GM19397 (cell line): ENCODE results near the gene SLC5A5.

Experiments
- ATAC-seq: cut with Tn5 transposase; IDR thresholded peaks from one replicate; pipeline ENCODE4 v1.9.1; 2021; ENCODE audit warnings: mild to moderate bottlenecking, moderate library complexity; ENCODE audit not compliant: unreplicated experiment

Gene SLC5A5

DNA sequence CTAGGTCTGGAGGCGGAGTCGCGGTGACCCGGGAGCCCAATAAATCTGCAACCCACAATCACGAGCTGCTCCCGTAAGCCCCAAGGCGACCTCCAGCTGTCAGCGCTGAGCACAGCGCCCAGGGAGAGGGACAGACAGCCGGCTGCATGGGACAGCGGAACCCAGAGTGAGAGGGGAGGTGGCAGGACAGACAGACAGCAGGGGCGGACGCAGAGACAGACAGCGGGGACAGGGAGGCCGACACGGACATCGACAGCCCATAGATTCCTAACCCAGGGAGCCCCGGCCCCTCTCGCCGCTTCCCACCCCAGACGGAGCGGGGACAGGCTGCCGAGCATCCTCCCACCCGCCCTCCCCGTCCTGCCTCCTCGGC, at the start of gene SLC5A5:
Gene SLC5A5 (plus strand): TSS at position 68 of the 373 bp plus-strand sequence. CDS start 375 bp downstream, outside the sequence.
- ATAC-seq: no peak

DNA sequence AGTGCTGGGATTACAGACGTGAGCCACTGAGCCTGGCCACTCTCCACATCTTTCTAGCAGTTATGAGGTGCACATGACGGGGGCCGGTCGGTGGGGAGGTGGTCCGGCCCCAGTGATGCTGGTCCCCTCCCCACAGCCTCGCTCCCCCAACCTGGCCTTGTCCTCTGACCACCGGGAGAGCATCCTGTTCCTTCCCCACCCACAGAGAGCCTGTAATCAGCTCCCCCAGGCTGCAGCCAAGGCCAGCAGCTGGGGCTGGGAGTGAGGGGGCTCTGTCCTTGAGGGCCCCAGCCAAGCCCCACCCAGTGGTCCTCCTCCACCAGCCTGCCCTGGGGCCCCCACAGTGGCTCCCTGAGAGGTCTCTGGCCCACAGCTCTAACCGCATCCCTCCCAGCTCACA, 47.4 kb upstream of the SLC5A5 start:
- no peak for ATAC-seq

DNA sequence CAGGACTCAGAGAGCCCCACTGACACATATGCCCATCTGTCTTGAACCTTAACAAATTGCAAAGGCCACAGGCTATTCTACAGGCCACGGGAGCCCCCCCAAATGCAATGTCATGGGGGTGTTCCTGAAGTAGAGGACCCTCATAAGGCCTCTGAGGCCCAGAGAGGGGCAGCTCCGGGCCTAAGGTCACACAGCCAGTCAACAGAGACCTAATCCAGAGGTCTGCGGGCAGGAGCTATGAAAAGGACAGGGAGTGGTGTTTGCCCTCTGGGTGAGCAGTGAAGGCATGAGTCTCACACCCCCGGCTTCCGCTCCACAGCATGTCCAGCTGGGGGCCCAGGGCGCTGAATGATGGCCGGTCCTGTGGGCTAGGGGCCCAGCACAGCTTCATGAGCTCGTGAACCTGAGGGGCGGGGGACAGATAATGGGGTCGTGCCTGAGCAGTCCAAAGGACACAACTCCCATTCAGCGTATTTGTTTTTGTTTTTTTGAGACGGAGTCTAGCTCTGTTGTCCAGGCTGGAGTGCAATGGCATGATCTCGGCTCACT, 45.2 kb upstream of the SLC5A5 start:
- ATAC-seq: no peak

DNA sequence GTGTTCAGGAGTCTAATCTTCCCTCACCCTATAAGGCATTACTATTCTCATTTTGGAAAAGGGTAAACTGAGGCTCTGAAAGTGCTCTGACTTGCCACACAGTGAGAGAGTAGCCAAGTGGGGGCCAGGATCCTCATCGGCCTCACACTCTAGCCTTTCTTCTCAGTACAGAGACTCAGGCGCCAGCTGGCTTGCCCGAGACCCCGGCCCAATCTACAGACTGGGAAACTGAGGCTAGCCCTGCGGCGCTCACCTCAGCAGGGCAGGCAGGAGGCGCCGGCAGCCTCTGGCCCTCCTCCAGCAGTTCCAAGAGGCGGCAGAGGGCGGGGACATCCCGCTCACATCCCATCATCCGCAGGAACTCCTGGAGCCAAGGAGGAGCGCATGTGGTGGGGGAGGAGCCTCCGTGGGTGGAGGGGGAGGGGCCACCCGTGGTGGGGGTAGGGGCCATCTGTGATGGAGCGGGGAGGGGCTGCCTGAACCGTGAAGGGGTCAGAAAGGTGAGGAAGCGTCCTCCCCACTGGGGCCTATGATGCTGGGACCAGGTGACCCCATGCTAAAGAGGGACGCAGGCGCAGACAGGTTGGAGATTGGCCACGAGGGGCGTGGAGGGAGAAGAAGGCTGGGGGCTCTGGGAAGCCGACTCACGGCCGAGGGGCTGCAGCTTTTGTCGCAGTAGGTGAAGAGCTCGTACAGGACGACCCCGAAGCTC, 41.7 kb upstream of the SLC5A5 start:
- no peak for ATAC-seq

DNA sequence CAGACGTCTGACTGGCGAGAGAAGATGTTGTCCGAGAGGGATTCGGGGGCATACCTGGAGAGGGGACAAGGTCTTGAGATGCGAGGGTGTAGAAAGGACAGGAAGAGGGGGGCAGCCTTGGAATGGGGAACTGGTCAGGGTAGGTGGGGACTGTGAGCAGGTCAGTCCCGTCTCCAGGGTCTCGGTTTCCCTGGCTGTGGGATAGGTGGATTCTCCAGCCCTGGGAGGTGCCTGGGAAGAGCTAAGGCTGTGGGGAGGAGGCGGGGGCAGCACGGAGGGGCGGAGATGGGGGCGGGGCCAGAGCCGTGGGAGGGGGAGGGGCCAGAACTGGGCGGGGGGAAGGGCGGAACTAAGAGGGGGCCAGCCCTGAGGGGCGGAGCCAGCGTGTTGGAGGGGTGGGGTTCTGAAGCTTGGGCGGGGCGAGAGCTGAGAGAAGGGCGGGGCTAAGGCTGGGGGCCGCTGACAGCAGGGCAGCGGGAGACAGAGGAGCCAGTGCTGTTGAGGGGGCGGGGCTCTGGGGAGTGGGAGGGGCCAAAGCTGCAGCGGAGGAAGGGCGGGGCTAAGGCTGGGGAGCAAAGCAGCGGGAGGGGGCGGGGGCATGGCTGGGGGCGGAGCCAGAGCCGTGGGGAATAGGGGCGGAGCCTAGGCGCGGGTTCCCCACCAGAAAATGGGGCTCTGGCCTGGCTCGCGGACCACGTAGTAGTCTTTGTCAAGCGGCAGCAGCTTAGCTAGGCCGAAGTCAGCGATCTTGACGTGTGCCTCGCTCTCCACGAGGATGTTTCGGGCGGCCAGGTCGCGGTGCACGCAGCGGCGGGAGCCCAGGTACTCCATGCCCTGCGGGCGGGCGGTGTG, 41.0 kb upstream of the SLC5A5 start:
- ATAC-seq: no peak

DNA sequence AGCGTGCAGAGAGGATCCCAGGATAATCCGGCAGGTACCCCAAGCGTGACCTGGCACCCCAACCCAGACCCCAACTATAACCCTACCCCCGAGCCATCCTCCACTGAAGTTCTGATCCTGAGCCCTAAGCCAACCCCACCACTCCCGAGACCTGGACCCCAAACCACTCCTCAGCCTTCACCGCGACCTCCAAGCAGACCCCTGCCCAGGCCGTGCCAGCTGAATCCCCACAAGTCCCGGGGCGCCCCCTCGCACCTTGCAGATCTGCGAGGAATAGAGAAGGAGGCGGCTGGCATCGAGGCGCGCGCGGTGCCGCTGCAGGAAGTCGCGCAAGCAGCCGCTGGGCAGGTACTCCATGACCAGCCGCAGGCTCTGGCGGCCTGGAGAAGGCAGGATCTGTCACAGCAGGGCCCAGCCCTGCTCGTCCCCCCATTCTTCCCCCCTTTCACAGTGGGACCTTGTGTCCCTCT, 40.3 kb upstream of the SLC5A5 start:
- ATAC-seq: no peak

DNA sequence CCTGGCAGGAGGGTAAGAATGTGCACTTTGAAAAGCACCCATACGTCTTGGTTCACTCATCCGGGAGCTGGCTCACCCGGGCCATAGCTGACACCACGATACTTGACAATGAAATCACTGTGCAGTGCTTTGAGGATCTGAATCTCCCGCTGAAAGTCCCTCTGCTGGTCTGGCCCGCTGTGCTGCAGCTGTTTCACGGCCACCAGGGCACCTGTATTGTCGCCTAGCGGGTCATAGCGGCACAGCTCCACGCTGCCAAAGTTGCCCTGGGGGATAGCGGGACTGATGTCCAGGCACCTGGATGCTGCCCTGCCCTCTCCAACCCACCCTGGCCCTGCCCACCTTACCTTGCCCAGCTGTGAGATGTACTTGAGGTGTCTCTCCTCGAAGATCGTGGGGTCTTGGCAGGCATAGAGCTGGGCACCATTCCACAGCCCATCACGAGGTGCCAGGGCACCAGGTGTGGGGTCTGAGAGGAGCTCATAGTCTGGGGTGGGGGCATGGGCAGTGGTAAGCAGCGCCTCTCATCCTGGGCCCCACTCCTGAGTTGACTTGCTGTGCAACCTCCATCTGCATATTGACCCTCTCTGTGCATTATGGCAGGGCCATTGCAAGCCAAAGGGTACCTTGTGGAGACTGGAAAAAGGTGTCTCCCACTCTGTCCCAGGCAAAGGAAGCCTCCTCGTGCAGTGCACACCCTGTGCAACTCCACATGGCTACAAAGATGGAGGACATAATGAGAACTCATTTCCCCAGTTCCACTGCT, 39.1 kb upstream of the SLC5A5 start:
- ATAC-seq: no peak

DNA sequence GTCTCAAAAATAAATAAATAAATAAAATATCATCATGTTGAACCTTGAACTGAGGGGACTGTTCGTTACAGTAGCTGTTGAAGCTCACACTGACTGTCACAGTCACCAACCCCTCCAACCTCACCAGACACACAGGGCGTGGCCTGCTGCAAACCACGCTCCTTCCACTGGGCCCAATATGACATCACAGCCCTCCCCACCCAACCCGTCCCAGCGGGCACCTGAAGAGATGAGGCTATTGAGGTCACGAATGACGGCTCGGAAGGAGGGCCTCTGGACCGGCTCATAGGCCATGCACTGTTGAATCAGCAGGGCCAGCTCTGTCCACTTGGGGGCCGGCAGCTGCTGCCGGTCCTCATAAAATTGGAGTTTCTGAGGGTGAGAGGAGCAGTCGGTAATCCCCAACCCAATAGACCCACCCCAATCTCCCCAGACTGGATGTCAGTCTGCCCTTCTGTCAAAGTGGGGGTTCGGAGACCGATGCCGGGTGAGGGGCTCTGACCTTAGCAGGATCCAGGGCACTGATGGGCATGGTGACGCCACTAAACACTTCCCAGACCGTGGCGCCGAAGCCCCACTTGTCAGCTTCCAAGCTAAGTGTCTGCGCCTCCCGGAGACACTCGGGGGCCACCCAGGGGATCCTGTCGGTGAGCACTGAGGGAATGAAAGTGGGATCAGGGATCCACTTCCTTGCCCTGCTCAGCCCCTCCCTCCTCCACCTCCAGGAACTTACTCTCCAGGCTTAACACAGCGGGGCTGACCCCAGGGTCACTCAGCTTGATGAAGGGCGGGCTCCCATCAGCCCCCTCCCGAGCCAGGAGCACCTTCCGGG, 37.2 kb upstream of the SLC5A5 start:
- no peak for ATAC-seq

DNA sequence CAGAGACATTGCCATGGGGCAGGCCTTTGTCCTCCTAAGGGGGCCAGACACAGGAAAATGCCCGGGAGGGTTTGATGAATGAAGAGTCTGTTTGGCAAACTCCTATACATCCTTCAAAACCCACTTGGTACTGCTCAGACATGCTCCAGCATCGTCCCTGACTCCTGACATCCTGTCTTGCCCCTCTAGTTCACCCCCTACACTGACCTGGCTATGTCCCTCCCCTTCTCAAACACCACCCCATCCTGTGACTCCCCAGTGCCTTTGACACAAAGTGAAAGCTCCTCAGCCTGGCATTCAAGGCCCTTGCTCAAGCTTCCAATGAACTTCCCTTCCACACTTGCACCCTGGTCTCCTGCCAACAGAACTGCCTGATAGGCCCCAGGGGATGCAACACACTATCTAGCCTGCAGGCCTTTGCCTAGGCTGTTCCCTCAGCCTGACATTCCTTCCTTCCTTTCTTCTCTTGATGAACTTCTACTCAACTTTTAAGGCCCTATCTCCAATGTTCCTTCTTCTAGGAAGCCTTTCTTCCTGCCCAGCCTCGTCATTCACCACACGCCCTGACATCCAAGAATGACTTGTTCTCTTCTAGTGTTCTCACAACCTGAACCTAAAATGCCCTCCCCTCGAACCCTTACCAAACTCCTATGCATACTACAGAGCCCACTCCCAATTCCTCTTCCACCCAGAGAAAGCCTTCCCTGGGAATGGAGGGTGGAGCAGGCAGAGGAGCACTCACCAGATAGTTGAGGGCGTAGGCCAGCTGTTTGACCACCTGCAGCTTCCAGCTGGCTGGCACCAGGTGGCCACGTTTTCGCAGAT, 36.4 kb upstream of the SLC5A5 start:
- no peak for ATAC-seq

DNA sequence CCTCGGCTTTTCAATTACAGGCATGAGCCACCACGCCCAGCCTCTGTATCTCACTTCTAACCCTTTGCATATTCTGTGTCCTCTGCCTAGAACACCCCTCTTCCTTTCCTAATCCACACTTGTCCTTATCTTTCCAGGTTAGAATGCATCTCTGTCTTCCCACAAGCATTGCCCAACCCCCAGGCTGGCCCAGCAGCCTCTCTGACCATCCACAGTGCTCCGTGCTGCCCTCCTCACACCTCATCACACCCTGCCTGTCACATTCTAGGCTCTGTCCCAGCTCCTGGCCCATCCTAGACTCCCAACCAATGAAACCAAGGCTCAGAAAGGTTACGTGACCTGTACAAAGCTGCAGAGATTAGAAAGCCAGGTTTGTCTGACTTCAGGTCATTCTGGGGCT, 35.2 kb upstream of the SLC5A5 start:
- no peak for ATAC-seq

DNA sequence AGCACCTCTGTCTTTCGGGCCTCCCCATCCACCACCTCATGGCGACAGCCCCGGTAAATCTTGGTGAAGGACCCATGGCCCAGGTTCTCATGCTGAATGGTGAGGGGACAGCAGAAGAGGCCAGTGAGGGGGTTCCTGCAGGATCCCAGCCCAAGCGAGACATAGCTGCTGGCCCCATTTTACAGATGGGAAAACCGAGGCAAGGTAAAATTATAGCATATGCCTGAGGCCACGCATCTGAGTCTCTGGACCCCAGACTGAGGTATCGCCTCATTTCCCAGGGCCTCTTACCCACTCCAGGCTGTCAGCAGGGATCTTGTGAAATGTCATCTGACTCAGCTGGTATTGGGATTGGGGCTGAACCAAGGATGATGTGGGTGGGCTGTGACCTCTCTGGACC, 33.8 kb upstream of the SLC5A5 start:
- no peak for ATAC-seq

DNA sequence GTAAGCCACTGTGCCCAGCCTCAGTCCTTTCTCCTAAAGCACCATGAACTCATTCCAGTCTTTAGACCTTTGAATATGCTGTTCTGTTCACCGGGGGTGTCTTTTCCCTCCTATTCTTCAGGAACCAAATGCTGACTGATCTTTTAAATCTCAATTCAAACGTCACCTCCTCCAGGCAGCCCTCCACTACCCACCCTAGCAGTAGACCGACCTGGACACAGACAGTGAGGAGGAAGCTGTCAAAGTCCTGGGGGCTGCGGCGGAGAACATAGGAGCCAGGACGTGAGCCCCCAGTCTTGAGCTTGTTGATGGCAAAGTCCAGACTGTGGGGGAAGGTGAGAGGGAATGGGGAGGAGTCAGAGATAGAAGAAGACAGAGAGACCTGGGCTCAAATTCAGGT, 31.7 kb upstream of the SLC5A5 start:
- ATAC-seq: no peak

DNA sequence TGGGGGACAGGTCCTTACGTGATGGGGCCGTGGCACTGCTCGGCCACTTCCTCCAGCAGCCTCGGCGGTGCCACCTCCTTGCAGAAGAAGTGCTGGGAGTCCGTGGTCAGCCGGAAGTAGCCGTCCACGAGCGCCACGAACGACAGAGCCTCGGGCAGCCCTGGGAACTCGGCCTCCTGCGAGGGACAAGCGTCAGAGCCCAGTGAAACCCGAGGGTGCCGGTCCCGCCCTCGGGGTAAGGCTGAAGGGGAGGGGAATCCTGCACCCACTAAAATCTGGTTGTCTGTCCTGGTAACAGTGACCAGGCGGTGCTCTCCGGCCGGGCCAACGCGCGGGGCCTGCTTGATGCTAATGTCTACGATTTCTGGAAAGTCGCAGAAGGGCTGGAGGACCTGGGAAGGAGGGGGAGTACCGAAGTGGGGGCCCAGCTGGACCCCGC, 30.4 kb upstream of the SLC5A5 start:
- ATAC-seq: no peak

DNA sequence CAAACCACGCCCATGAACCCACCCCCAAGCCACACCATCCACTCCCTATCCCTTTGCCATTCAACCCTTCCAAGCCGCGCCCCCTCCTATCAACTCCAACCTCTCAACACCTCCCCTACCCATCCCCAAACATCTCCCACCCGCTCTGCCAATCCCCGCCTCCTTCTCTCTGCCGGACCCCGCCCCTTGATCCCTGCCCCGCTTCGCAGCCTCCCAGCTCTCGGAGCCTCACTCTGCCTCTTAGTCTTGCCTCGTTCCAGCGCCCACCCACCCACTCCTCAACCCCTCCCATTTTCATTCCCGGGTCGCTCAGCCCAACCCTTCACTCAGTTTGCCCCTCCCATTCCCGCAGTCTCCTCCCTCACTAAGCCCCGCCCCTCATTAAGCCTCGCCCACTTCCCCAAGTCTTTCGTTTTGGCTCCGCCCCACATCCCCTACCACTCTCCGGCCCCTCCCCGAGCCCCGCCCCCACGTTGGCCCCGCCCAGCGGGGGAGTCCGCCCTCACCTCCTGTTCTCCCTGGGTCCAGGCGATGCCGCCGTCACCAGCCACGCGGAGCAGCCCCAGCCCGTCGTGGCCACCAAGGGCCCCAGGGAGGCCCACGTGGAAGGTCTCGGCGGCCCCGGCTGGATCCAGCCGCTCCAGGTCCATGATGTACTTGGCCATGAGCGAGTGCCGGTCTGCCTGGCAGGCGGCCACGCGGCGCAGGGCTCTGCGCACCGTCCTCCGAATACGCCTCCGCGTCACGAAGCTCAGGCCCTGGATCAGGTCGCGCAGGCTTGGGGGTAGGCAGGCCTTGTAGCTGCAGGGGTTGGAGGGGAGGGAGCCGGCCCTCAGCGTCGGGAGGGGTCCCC, 29.7 kb upstream of the SLC5A5 start:
- no peak for ATAC-seq

DNA sequence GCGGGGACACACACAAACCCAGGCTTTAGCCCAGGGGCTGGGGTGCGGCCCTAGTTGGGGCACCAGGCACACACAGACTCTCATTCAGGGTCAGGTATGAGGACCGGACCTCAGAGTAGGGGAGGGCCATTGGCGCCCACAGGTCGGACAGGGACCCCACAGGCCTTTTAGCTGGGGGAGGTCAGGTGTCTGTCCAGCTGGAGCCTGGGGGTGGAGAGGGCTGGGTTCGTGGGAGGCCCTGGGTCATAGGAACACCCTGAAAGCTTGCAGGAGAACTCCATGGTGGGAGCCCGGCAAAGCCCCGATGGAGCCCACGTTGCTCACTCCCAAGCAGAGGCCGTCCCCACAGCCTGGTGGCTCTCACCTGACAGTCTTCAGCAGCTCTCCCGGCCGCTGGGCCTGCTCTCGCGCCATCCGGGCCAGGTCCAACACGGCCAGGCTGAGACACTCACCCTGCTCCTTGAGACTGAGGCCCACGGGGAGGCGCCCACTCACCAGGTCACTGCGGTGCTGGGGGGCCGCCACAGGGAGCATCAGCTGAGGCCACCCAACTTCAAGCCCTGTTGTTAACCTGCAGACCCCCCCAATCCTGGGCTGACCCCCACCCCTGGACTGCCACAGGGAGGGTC, 29.0 kb upstream of the SLC5A5 start:
- no peak for ATAC-seq

DNA sequence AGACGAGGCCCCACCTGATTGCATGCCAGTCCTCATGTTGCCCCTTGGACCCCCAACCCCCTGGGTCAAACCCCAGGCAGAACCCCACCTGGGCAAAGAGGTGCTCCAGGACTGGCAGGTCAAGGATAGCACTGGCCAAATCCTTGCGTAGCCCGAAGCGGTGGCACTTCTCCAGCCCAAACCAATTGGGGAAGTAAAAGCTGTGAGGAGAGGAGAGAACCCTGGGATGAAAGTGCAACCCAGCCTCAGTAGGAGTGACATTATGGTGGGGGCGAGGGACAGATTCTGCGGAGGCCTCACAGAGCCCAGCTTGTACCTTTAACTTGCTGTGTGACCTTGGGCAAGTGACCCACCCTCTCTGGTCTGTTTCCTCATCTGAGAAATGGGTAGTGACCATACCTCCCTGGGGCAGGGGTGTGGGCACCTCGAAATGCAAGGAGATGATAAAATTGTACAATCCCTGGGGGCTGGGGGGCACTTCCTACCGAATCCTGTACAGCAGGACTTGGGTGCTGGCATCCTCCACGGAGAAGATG, 28.4 kb upstream of the SLC5A5 start:
- ATAC-seq: no peak

DNA sequence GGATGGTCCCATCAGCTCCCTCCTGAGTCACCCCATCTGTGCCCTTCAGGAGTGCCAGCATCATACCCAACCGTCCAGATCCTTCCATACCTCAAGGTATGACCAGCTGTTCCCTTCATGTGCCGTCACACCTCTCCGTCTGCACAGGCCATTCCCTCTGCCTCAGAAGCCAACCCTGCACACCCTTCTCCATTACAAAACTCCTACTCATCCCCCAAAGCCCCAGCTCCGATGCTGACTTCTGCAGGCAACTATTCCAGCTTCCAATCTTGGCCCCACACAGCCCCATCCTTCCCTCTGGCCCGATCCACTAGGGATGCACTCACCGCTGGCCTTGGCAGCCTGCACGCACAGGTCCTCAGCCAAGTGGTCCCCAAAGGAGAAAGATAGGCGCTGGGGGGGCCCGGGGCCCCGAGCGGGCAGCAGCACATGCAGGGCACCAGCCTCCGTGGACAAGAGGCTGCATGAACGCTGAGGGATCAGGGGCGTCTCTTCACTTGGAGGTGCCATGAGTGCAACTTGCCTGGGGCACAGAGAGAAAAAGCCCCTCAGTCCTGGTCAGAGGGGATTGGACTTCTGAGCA, 27.7 kb upstream of the SLC5A5 start:
- ATAC-seq: no peak
